Endothelial cell (in vitro differentiated cells): Measurements from ENCODE around the gene NTSR1. TPM values are rescaled to one million over a fixed set of nuclear protein-coding genes. Genes with fewer than 3 reads are reported as not detected.

Source experiments
- DNase-seq: peaks from one replicate; pipeline ENCODE4 v3.0.0; 2021; ENCODE audit warnings: low spot score
- H3K27ac Mint-ChIP-seq: one replicate; pipeline ENCODE4 v1.8.0; 2021; ENCODE audit warnings: mixed read lengths, inconsistent platforms; ENCODE audit not compliant: unreplicated experiment
- H3K27me3 Mint-ChIP-seq: one replicate; pipeline ENCODE4 v1.8.0; 2021; ENCODE audit warnings: mild to moderate bottlenecking, moderate library complexity, mixed read lengths, inconsistent platforms; ENCODE audit not compliant: unreplicated experiment
- H3K36me3 Mint-ChIP-seq: one replicate; pipeline ENCODE4 v1.8.0; 2021; ENCODE audit warnings: mild to moderate bottlenecking, low read depth, mixed read lengths, inconsistent platforms; ENCODE audit not compliant: unreplicated experiment
- H3K4me1 Mint-ChIP-seq: one replicate; pipeline ENCODE4 v1.8.0; 2021; ENCODE audit warnings: mild to moderate bottlenecking, mixed read lengths, inconsistent platforms; ENCODE audit not compliant: unreplicated experiment
- H3K4me3 Mint-ChIP-seq: one replicate; pipeline ENCODE4 v1.8.0; 2021; ENCODE audit warnings: mild to moderate bottlenecking, mixed read lengths, inconsistent platforms; ENCODE audit not compliant: unreplicated experiment
- H3K9me3 Mint-ChIP-seq: one replicate; pipeline ENCODE4 v1.8.0; 2021; ENCODE audit warnings: mixed read lengths, inconsistent platforms; ENCODE audit not compliant: unreplicated experiment
- CTCF ChIP-seq: fragments of 200-600 bp; sonication (generic); IDR thresholded peaks from one replicate; pipeline ENCODE4 v1.5.0; 2021; ENCODE audit warnings: antibody characterized with exemption; ENCODE audit not compliant: unreplicated experiment
- total RNA-seq: library from RNA; stranded (reverse); fragmentation: NEBNext Ultra II Directional; extraction: Animal tissue kit (Norgen Biotek cat#: 25700); gene quantifications from one replicate; pipeline ENCODE4 v1.2.1, GENCODE V29; 2021; ENCODE audit not compliant: unreplicated experiment

NTSR1 gene
- total RNA-seq, 1 donor from 2014 or later, result not detected

DNA sequence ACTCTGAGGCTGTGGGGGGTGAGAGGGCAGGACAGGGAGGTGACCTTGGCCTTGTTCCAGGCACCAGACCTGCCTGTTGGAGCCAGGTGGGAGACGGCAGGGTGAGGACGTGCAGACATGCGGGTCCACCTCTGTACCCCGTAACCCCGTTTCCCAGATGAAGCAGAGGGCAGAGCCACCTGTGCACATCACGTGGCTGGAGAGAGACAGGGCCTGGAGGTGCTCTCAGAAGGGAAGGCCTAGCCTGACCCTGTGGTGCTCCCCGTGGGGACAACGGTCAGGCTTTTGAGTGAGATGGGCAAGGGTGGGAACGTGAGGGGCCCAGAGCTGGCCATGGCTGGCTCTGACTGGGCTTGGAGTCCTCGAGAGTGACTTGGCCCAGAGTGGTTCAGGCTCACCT lies 6.6 kb downstream of the NTSR1 start:
- no peak for TF ChIP-seq CTCF
- Mint-ChIP-seq H3K27ac (no peak overlapping the region), H3K27me3 (peaks cover 12% of the 10 kb centered on the region), H3K4me1 (no peaks in the 10 kb centered on the region), H3K9me3 (no peaks in the 10 kb centered on the region), H3K4me3 (no peak overlapping the region), H3K36me3 (peaks cover 2% of the 10 kb centered on the region)
- no peak for DNase-seq

GRCh38 chr20:62716198-62716940 lies 7.7 kb downstream of the NTSR1 start:
- H3K9me3 Mint-ChIP-seq, result peaks cover 6% of the 10 kb centered on the region

DNA sequence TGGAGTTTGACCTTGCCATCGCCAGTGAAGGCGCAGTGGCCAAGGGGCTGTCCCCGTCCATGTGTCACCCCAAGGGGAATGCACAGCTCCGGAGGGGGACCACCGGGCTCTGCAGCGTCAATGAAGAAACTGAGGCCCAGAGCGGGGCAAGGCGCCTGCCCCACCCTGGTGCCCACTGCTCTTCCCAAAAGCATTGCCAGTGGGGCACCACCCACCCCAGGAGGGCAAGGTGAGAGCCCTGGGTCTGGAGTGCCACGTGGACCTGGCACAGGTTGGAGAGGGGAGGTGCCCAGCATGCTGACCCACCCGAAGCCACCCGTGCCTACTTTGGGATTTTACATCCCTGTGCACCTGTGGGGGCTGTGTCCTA lies 8.3 kb downstream of the NTSR1 start:
- TF ChIP-seq CTCF, result no peak
- H3K36me3 Mint-ChIP-seq, result no peaks in the 10 kb centered on the region
- no peak overlapping the region for H3K4me3 Mint-ChIP-seq
- DNase-seq, result no peak
- H3K27me3 Mint-ChIP-seq, result peaks cover 8% of the 10 kb centered on the region
- no peaks in the 10 kb centered on the region for H3K4me1 Mint-ChIP-seq
- H3K9me3 Mint-ChIP-seq, result peaks cover 6% of the 10 kb centered on the region
- no peak overlapping the region for H3K27ac Mint-ChIP-seq

More at GRCh38 chr20:62716198-62716940, 7.7 kb downstream of the NTSR1 start:
- Mint-ChIP-seq H3K27ac (no peak overlapping the region), H3K27me3 (peaks cover 8% of the 10 kb centered on the region), H3K4me3 (no peak overlapping the region), H3K4me1 (no peaks in the 10 kb centered on the region), H3K36me3 (no peaks in the 10 kb centered on the region)
- no peak for DNase-seq
- TF ChIP-seq CTCF, result no peak

GRCh38 chr20:62717933-62718332 lies 9.3 kb downstream of the NTSR1 start:
- Mint-ChIP-seq H3K4me1 (no peaks in the 10 kb centered on the region), H3K9me3 (peaks cover 6% of the 10 kb centered on the region), H3K4me3 (no peak overlapping the region), H3K27ac (no peak overlapping the region), H3K36me3 (no peaks in the 10 kb centered on the region), H3K27me3 (peaks cover 7% of the 10 kb centered on the region)
- TF ChIP-seq CTCF, result no peak
- DNase-seq, result no peak

GRCh38 chr20:62718546-62718945 lies 9.9 kb downstream of the NTSR1 start:
- Mint-ChIP-seq H3K4me1 (no peaks in the 10 kb centered on the region), H3K27me3 (peaks cover 7% of the 10 kb centered on the region), H3K9me3 (peaks cover 6% of the 10 kb centered on the region), H3K36me3 (no peaks in the 10 kb centered on the region), H3K4me3 (no peak overlapping the region), H3K27ac (no peak overlapping the region)
- DNase-seq, result no peak
- TF ChIP-seq CTCF, result no peak
